ENCODE results near the gene ATP6V1E1.

- TF ChIP-seq CTCF (IDR thresholded peaks at IDR 0.05), result no peak
- no peak for TF ChIP-seq EZH2 (IDR thresholded peaks at IDR 0.05; ENCODE audit: borderline replicate concordance, insufficient read depth, low read depth, low read length, poor library complexity, severe bottlenecking)
Observed at GRCh38 chr22:17628406-17629172, at the start of gene ATP6V1E1.
